ENCODE data around the gene KCTD5. TPM values are rescaled to one million over a fixed set of nuclear protein-coding genes. Genes with fewer than 3 reads are reported as not detected.

The KCTD5 gene
- polyA plus RNA-seq, 1 donor from 2014 or later = 42.7 TPM

DNA sequence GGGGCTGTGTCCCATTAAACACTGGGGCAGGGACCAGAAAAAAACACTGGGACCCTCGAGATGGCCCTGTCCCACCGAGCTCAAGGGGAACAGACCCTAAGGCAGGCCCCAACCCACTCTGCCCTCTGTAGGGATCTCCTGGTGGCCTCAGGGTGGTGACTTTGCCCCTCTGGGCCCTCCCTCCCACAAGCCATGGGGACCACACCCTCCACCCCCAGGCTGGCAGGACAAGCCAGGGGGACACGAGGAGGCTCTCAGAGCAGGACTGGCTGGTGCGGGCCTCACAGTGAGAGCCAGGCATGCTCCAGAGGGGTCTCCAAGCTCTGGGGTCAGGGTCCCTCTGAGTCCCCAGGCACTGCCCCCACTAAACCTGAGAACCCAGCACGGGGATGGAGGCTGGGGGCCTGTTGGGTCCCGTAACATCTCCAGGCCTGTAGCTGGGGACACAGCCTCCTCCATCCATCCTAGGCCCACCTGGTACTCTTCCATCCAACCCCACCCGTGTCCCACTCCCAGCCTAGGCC lies 55.6 kb downstream of the KCTD5 start:
- H4K20me1 ChIP-seq (ENCODE audit: insufficient read depth) = no peaks in the 10 kb centered on the region
- H3K9me3 ChIP-seq (ENCODE audit: low read length) = no peaks in the 10 kb centered on the region
- no peaks in the 10 kb centered on the region for H3K79me2 ChIP-seq (replicated peaks; ENCODE audit: insufficient read depth, low read length)
- H2AFZ ChIP-seq (ENCODE audit: low read depth, low read length) = no peak overlapping the region
- H3K27me3 ChIP-seq (ENCODE audit: insufficient read depth, low read depth, low read length) = no peaks in the 10 kb centered on the region
- no peaks in the 10 kb centered on the region for H3F3A ChIP-seq (ENCODE audit: insufficient read depth, low read length, poor library complexity, severe bottlenecking)
- H3K27ac ChIP-seq (ENCODE audit: low read length) = no peak overlapping the region
- no peaks in the 10 kb centered on the region for H3K9me2 ChIP-seq (ENCODE audit: insufficient read depth, low read length)
- H3K9ac ChIP-seq (ENCODE audit: low read length) = no peak overlapping the region
- no peak overlapping the region for H3K4me2 ChIP-seq (ENCODE audit: low read length)
- no peak overlapping the region for H3K4me3 ChIP-seq (ENCODE audit: low read length)
- H3K36me3 ChIP-seq (ENCODE audit: insufficient read depth, low read length) = no peaks in the 10 kb centered on the region
- TF ChIP-seq EZH2 (IDR thresholded peaks at IDR 0.05; ENCODE audit: borderline replicate concordance, insufficient read depth, low read length, poor library complexity, severe bottlenecking) = no peak
- TF ChIP-seq, protein P1, sequence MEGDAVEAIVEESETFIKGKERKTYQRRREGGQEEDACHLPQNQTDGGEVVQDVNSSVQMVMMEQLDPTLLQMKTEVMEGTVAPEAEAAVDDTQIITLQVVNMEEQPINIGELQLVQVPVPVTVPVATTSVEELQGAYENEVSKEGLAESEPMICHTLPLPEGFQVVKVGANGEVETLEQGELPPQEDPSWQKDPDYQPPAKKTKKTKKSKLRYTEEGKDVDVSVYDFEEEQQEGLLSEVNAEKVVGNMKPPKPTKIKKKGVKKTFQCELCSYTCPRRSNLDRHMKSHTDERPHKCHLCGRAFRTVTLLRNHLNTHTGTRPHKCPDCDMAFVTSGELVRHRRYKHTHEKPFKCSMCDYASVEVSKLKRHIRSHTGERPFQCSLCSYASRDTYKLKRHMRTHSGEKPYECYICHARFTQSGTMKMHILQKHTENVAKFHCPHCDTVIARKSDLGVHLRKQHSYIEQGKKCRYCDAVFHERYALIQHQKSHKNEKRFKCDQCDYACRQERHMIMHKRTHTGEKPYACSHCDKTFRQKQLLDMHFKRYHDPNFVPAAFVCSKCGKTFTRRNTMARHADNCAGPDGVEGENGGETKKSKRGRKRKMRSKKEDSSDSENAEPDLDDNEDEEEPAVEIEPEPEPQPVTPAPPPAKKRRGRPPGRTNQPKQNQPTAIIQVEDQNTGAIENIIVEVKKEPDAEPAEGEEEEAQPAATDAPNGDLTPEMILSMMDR (IDR thresholded peaks at IDR 0.05; ENCODE audit: poor library complexity, severe bottlenecking) = no peak
- no peak for TF ChIP-seq SMC3 (conservative IDR thresholded peaks at IDR 0.05; ENCODE audit: poor library complexity)
- no peak for TF ChIP-seq POLR2AphosphoS5 (IDR thresholded peaks at IDR 0.05)
- no peak for TF ChIP-seq EP300 (conservative IDR thresholded peaks at IDR 0.05; ENCODE audit: poor library complexity, severe bottlenecking)
- no peak for TF ChIP-seq RAD21 (conservative IDR thresholded peaks at IDR 0.05)
- TF ChIP-seq, protein P2, sequence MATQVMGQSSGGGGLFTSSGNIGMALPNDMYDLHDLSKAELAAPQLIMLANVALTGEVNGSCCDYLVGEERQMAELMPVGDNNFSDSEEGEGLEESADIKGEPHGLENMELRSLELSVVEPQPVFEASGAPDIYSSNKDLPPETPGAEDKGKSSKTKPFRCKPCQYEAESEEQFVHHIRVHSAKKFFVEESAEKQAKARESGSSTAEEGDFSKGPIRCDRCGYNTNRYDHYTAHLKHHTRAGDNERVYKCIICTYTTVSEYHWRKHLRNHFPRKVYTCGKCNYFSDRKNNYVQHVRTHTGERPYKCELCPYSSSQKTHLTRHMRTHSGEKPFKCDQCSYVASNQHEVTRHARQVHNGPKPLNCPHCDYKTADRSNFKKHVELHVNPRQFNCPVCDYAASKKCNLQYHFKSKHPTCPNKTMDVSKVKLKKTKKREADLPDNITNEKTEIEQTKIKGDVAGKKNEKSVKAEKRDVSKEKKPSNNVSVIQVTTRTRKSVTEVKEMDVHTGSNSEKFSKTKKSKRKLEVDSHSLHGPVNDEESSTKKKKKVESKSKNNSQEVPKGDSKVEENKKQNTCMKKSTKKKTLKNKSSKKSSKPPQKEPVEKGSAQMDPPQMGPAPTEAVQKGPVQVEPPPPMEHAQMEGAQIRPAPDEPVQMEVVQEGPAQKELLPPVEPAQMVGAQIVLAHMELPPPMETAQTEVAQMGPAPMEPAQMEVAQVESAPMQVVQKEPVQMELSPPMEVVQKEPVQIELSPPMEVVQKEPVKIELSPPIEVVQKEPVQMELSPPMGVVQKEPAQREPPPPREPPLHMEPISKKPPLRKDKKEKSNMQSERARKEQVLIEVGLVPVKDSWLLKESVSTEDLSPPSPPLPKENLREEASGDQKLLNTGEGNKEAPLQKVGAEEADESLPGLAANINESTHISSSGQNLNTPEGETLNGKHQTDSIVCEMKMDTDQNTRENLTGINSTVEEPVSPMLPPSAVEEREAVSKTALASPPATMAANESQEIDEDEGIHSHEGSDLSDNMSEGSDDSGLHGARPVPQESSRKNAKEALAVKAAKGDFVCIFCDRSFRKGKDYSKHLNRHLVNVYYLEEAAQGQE (IDR thresholded peaks at IDR 0.05; ENCODE audit: borderline replicate concordance) = no peak
- no peak for TF ChIP-seq MXI1 (conservative IDR thresholded peaks at IDR 0.05; ENCODE audit: poor library complexity, severe bottlenecking)

DNA sequence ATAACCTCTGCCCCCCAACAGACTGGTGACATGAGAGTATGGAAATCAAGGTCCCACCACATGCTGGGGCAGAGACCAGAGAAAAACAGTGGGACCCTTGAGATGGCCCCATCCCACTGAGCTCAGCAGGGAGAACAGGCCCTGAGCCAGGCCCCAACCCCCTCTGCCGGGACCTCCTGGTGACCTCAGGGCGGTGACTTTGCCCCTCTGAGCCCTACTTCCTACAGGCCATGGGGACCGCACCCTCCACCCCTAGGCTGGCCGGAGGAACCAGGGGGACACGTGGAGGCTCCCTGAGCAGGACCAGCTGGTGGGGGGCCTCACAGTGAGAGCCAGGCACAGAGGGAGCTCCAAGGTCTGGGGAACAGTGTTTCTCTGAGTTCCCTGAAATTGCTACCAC lies 56.3 kb downstream of the KCTD5 start:
- no peak for TF ChIP-seq RAD21 (conservative IDR thresholded peaks at IDR 0.05)
- no peak for TF ChIP-seq MXI1 (conservative IDR thresholded peaks at IDR 0.05; ENCODE audit: poor library complexity, severe bottlenecking)
- no peak for TF ChIP-seq SMC3 (conservative IDR thresholded peaks at IDR 0.05; ENCODE audit: poor library complexity)
- TF ChIP-seq POLR2AphosphoS5 (IDR thresholded peaks at IDR 0.05) = no peak
- TF ChIP-seq EZH2 (IDR thresholded peaks at IDR 0.05; ENCODE audit: borderline replicate concordance, insufficient read depth, low read length, poor library complexity, severe bottlenecking) = no peak
- TF ChIP-seq, protein P2 (IDR thresholded peaks at IDR 0.05; ENCODE audit: borderline replicate concordance) = no peak
- TF ChIP-seq, protein P1 (IDR thresholded peaks at IDR 0.05; ENCODE audit: poor library complexity, severe bottlenecking) = no peak
- TF ChIP-seq TAF1 (IDR thresholded peaks at IDR 0.05; ENCODE audit: low read depth) = no peak
- no peak for TF ChIP-seq EP300 (conservative IDR thresholded peaks at IDR 0.05; ENCODE audit: poor library complexity, severe bottlenecking)
- Histone ChIP-seq H3K79me2 (replicated peaks; ENCODE audit: insufficient read depth, low read length) (no peaks in the 10 kb centered on the region), H3K36me3 (ENCODE audit: insufficient read depth, low read length) (no peaks in the 10 kb centered on the region)

More for the DNA sequence above, 56.3 kb downstream of the KCTD5 start:
- H3K9me3 ChIP-seq (ENCODE audit: low read length) = no peaks in the 10 kb centered on the region
- no peaks in the 10 kb centered on the region for H4K20me1 ChIP-seq (ENCODE audit: insufficient read depth)
- no peak overlapping the region for H2AFZ ChIP-seq (ENCODE audit: low read depth, low read length)
- no peaks in the 10 kb centered on the region for H3F3A ChIP-seq (ENCODE audit: insufficient read depth, low read length, poor library complexity, severe bottlenecking)
- no peak overlapping the region for H3K4me3 ChIP-seq (ENCODE audit: low read length)
- H3K27me3 ChIP-seq (ENCODE audit: insufficient read depth, low read depth, low read length) = no peaks in the 10 kb centered on the region
- no peak overlapping the region for H3K9ac ChIP-seq (ENCODE audit: low read length)
- H3K27ac ChIP-seq (ENCODE audit: low read length) = no peak overlapping the region
- no peak overlapping the region for H3K4me2 ChIP-seq (ENCODE audit: low read length)
- H3K9me2 ChIP-seq (ENCODE audit: insufficient read depth, low read length) = no peaks in the 10 kb centered on the region

Measured in neural cell (in vitro differentiated cells).